ENCODE measurements around the gene IMMT. TPM values are rescaled to one million over a fixed set of nuclear protein-coding genes. Genes with fewer than 3 reads are reported as not detected.

Gene IMMT
- total and polyA plus RNA-seq, 9 of the 15 experiments (the other 6 are each of a cell fraction or from before 2014, with no cell fraction given), result 119 to 294 (median 140) TPM

DNA sequence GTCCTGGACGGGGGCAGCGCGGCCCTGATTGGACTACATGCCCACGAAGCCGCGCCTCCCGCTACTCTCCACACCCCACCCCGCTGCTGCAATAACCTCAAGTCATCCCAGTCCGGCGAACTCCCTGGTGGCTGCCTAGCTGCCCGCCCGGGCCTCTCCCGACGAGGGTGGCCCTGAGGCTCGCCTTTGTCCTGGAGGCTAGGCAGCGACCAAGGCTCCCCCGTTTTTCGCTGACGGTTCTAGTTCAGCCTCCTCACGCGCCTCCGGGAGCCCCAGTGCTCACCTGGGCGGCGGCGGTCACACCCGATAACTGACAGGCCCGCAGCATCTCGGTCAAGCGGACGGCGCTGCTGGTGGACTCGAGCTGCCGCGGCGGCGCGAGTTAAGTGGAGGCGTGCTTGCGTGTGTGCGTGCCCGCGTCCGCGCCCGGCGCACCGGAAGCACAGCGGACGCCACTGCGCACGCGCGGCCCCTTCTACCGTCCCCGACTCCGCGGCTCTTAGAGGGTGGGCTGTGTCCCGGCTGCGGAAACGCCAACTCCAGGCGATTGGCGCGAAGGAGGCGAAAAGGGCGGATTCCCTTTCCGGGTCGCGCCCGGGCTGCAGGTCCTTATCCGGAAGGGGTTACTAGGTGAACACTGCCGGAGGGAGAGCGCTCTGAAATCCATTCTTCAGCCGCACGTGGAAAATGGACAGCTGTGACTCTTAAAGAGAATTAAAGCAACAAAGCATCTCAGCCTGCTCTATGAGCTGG is at the start of gene IMMT (continued):
- TF ChIP-seq, protein P1, sequence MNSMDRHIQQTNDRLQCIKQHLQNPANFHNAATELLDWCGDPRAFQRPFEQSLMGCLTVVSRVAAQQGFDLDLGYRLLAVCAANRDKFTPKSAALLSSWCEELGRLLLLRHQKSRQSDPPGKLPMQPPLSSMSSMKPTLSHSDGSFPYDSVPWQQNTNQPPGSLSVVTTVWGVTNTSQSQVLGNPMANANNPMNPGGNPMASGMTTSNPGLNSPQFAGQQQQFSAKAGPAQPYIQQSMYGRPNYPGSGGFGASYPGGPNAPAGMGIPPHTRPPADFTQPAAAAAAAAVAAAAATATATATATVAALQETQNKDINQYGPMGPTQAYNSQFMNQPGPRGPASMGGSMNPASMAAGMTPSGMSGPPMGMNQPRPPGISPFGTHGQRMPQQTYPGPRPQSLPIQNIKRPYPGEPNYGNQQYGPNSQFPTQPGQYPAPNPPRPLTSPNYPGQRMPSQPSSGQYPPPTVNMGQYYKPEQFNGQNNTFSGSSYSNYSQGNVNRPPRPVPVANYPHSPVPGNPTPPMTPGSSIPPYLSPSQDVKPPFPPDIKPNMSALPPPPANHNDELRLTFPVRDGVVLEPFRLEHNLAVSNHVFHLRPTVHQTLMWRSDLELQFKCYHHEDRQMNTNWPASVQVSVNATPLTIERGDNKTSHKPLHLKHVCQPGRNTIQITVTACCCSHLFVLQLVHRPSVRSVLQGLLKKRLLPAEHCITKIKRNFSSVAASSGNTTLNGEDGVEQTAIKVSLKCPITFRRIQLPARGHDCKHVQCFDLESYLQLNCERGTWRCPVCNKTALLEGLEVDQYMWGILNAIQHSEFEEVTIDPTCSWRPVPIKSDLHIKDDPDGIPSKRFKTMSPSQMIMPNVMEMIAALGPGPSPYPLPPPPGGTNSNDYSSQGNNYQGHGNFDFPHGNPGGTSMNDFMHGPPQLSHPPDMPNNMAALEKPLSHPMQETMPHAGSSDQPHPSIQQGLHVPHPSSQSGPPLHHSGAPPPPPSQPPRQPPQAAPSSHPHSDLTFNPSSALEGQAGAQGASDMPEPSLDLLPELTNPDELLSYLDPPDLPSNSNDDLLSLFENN (IDR thresholded peaks at IDR 0.05; ENCODE audit: low read depth in 2 of 2, low read length in 2 of 2), result peak in 1 of 2 experiments; percentile 24; a peak in 1 of 4 replicates
- TF ChIP-seq CBX2 (IDR thresholded peaks at IDR 0.05; ENCODE audit: insufficient read depth, low read length, poor library complexity, severe bottlenecking) (no peak), CEBPG (CRISPR knock-in tag; IDR thresholded peaks at IDR 0.05) (peak; percentile 75), CEBPG (tag; conservative IDR thresholded peaks at IDR 0.05 in 1 of 2, IDR thresholded peaks at IDR 0.05 in 1 of 2) (peak in 1 of 2 experiments; percentile 73; a peak in 2 of 4 replicates), ELF4 (CRISPR knock-in tag; IDR thresholded peaks at IDR 0.05) (peak; percentile 84), ESRRA (IDR thresholded peaks at IDR 0.05; ENCODE audit: borderline replicate concordance, low read depth) (peak; percentile 87), HLTF (IDR thresholded peaks at IDR 0.05) (0 out of 2 replicates have a peak, but pooled peaks have one; percentile 43), RBBP5 (IDR thresholded peaks at IDR 0.05; ENCODE audit: borderline replicate concordance, insufficient read depth, low read length, poor library complexity, severe bottlenecking) (peak; percentile 54), ETV5 (CRISPR knock-in tag; IDR thresholded peaks at IDR 0.05; ENCODE audit: low read depth) (no peak; the same call in 1 of the 2 replicates), DPF2 (IDR thresholded peaks at IDR 0.05) (peak; percentile 44; the same call in 1 of the 2 replicates), ZNF23 (CRISPR knock-in tag; IDR thresholded peaks at IDR 0.05) (no peak)
- TF ChIP-seq, protein P2, sequence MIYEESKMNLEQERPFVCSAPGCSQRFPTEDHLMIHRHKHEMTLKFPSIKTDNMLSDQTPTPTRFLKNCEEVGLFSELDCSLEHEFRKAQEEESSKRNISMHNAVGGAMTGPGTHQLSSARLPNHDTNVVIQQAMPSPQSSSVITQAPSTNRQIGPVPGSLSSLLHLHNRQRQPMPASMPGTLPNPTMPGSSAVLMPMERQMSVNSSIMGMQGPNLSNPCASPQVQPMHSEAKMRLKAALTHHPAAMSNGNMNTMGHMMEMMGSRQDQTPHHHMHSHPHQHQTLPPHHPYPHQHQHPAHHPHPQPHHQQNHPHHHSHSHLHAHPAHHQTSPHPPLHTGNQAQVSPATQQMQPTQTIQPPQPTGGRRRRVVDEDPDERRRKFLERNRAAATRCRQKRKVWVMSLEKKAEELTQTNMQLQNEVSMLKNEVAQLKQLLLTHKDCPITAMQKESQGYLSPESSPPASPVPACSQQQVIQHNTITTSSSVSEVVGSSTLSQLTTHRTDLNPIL (CRISPR knock-in tag; IDR thresholded peaks at IDR 0.05), result no peak
- TF ChIP-seq, protein P3, sequence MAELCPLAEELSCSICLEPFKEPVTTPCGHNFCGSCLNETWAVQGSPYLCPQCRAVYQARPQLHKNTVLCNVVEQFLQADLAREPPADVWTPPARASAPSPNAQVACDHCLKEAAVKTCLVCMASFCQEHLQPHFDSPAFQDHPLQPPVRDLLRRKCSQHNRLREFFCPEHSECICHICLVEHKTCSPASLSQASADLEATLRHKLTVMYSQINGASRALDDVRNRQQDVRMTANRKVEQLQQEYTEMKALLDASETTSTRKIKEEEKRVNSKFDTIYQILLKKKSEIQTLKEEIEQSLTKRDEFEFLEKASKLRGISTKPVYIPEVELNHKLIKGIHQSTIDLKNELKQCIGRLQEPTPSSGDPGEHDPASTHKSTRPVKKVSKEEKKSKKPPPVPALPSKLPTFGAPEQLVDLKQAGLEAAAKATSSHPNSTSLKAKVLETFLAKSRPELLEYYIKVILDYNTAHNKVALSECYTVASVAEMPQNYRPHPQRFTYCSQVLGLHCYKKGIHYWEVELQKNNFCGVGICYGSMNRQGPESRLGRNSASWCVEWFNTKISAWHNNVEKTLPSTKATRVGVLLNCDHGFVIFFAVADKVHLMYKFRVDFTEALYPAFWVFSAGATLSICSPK (IDR thresholded peaks at IDR 0.05; ENCODE audit: borderline replicate concordance), result no peak
- TF ChIP-seq, protein P4, sequence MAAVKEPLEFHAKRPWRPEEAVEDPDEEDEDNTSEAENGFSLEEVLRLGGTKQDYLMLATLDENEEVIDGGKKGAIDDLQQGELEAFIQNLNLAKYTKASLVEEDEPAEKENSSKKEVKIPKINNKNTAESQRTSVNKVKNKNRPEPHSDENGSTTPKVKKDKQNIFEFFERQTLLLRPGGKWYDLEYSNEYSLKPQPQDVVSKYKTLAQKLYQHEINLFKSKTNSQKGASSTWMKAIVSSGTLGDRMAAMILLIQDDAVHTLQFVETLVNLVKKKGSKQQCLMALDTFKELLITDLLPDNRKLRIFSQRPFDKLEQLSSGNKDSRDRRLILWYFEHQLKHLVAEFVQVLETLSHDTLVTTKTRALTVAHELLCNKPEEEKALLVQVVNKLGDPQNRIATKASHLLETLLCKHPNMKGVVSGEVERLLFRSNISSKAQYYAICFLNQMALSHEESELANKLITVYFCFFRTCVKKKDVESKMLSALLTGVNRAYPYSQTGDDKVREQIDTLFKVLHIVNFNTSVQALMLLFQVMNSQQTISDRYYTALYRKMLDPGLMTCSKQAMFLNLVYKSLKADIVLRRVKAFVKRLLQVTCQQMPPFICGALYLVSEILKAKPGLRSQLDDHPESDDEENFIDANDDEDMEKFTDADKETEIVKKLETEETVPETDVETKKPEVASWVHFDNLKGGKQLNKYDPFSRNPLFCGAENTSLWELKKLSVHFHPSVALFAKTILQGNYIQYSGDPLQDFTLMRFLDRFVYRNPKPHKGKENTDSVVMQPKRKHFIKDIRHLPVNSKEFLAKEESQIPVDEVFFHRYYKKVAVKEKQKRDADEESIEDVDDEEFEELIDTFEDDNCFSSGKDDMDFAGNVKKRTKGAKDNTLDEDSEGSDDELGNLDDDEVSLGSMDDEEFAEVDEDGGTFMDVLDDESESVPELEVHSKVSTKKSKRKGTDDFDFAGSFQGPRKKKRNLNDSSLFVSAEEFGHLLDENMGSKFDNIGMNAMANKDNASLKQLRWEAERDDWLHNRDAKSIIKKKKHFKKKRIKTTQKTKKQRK (IDR thresholded peaks at IDR 0.05; ENCODE audit: borderline replicate concordance, low read depth, low read length), result no peak

Measured in K562 (cell line).